GM12875 (cell line): Measurements from ENCODE around the gene BMP2K.
A peak's percentile ranks its signal among the peaks of the same experiment; 100 is the strongest.

Experiments used
- H3K4me3 ChIP-seq: one replicate; pipeline ENCODE4 v1.5.1; 2011; ENCODE audit warnings: low read depth, low read length, control low read depth
- CTCF ChIP-seq: IDR thresholded peaks from 2 replicates; pipeline ENCODE4 v1.5.1; 2011; ENCODE audit warnings: low read depth, mild to moderate bottlenecking, control low read depth, inconsistent platforms, low read length, moderate library complexity, borderline replicate concordance; ENCODE audit not compliant: insufficient read depth

Gene BMP2K

GRCh38 chr4:78737973-78738372 lies 38.2 kb upstream of the BMP2K start:
- TF ChIP-seq CTCF, result no peak
- no peak overlapping the region for H3K4me3 ChIP-seq

GRCh38 chr4:78742300-78742699 lies 33.9 kb upstream of the BMP2K start:
- TF ChIP-seq CTCF, result no peak
- H3K4me3 ChIP-seq, result no peak overlapping the region

- H3K4me3 ChIP-seq, result no peak overlapping the region
- no peak for TF ChIP-seq CTCF
Observed at GRCh38 chr4:78747475-78747922, 28.7 kb upstream of the BMP2K start.

GRCh38 chr4:78748381-78748780 lies 27.8 kb upstream of the BMP2K start:
- no peak overlapping the region for H3K4me3 ChIP-seq
- no peak for TF ChIP-seq CTCF

GRCh38 chr4:78749258-78749971 lies 26.7 kb upstream of the BMP2K start:
- no peak for TF ChIP-seq CTCF
- H3K4me3 ChIP-seq, result no peak overlapping the region

GRCh38 chr4:78749972-78750727 lies 26.0 kb upstream of the BMP2K start:
- peak overlapping the region; percentile 5 for H3K4me3 ChIP-seq
- no peak for TF ChIP-seq CTCF

- H3K4me3 ChIP-seq, result no peak overlapping the region
- TF ChIP-seq CTCF, result no peak
Observed at GRCh38 chr4:78753091-78753490, 23.1 kb upstream of the BMP2K start.
